K562 (cell line): ENCODE data around the gene ABHD16A. TPM values are rescaled to one million over a fixed set of nuclear protein-coding genes. Genes with fewer than 3 reads are reported as not detected.

ENCODE experiments used
- CBX5 ChIP-seq: IDR thresholded peaks from 2 replicates; pipeline ENCODE4 v1.6.1; 2014; ENCODE audit warnings: low read depth, borderline replicate concordance
- FIP1L1 ChIP-seq: fragments of 200-400 bp; formaldehyde crosslinking; IDR thresholded peaks from 2 replicates; pipeline ENCODE4 v1.6.1; 2018; ENCODE audit warnings: mild to moderate bottlenecking, low read depth, low read length; ENCODE audit not compliant: poor library complexity, severe bottlenecking
- FOSL1 ChIP-seq: fragments of 200-800 bp; sonication (Bioruptor generic); conservative IDR thresholded peaks from 2 replicates; pipeline ENCODE4 v1.6.1; 2016; ENCODE audit warnings: missing genetic modification characterization, missing compliant biosample characterization
- JUND ChIP-seq, 2 experiments: IDR thresholded peaks; 2 replicates in 1 of 2; 3 replicates in 1 of 2; pipeline ENCODE4 v1.6.1; 2011; ENCODE audit warnings: borderline replicate concordance in 2 of 2, low read depth in 2 of 2, low read length in 2 of 2, improper control_type of control experiment in 1 of 2, missing biosample characterization in 1 of 2, missing genetic modification characterization in 1 of 2, missing genetic modification reagents in 1 of 2
- MYC ChIP-seq, 2 experiments: fragments of 250-450 bp in 1 of 2; sonication (Bioruptor Pico) in 1 of 2; IDR thresholded peaks; 2 replicates each; pipeline versions ENCODE4 v1.5.1 to v1.6.1; 2012 to 2021; ENCODE audit warnings: low read depth in 2 of 2, borderline replicate concordance in 1 of 2, improper control_type of control experiment in 1 of 2, low read length in 1 of 2, mild to moderate bottlenecking in 1 of 2, moderate library complexity in 1 of 2
- NEUROD1 ChIP-seq: fragments of 150-350 bp; IDR thresholded peaks from 2 replicates; pipeline ENCODE4 v1.6.1; 2014; ENCODE audit warnings: borderline replicate concordance, low read length, low read depth; ENCODE audit not compliant: partially characterized antibody
- NFRKB ChIP-seq: fragments of 450-650 bp; IDR thresholded peaks from 2 replicates; pipeline ENCODE4 v1.6.1; 2016; ENCODE audit warnings: low read depth
- PTBP1 ChIP-seq: fragments of 200-400 bp; formaldehyde crosslinking; IDR thresholded peaks from 2 replicates; pipeline ENCODE4 v1.6.1; 2017; ENCODE audit warnings: low read depth, low read length
- SLC30A9 ChIP-seq: fragments of 250-450 bp; sonication (Bioruptor Pico); IDR thresholded peaks from 2 replicates; pipeline ENCODE4 v1.8.0; 2022; ENCODE audit warnings: mild to moderate bottlenecking, moderate library complexity
- SNIP1 ChIP-seq: fragments of 450-650 bp; IDR thresholded peaks from 2 replicates; pipeline ENCODE4 v1.7.1; 2017; ENCODE audit warnings: low read depth, mild to moderate bottlenecking
- TEAD2 ChIP-seq: fragments of 450-650 bp; IDR thresholded peaks from 2 replicates; pipeline ENCODE4 v1.6.1; 2016; ENCODE audit warnings: missing genetic modification characterization, control low read depth, missing compliant biosample characterization
- USF1 ChIP-seq: sonication (generic); formaldehyde crosslinking; IDR thresholded peaks from 2 replicates; pipeline ENCODE4 v1.9.0; 2022; ENCODE audit warnings: mild to moderate bottlenecking, missing genetic modification reagents
- ZBTB40 ChIP-seq, 2 experiments: fragments of 450-650 bp in 1 of 2; sonication (generic) in 1 of 2; formaldehyde crosslinking in 1 of 2; IDR thresholded peaks; 2 replicates each; pipeline versions ENCODE4 v1.7.1 to v1.9.0; 2016 to 2022; ENCODE audit warnings: inconsistent platforms in 1 of 2, mild to moderate bottlenecking in 1 of 2, missing genetic modification reagents in 1 of 2
- ZKSCAN8 ChIP-seq: fragments of 200-800 bp; sonication (Bioruptor generic); IDR thresholded peaks from 2 replicates; pipeline ENCODE4 v1.6.1; 2016; ENCODE audit warnings: missing genetic modification characterization, missing compliant biosample characterization
- ZNF165 ChIP-seq: fragments of 250-450 bp; sonication (Bioruptor Pico); IDR thresholded peaks from 2 replicates; pipeline ENCODE4 v1.4.0; 2020; ENCODE audit warnings: borderline replicate concordance
- polyA plus RNA-seq, 8 experiments: library from polyadenylated mRNA; depleted of rRNA in 4 of 8; stranded (reverse) in 5 of 8; unstranded in 3 of 8; fragments of >200 nt; fragmentation: Nextera tagmentation in 2 of 8; fragmentation: Illumina TruSeq in 1 of 8; extraction: Ambion mirVana in 2 of 8; extraction: Trizol in 1 of 8; gene quantifications; 2 replicates each; pipeline versions ENCODE4 v1.2.1 to v1.2.3, GENCODE V29; 2011 to 2014; ENCODE audit warnings: inconsistent platforms in 1 of 8, missing spikeins in 1 of 8
- total RNA-seq, 7 experiments: library from RNA; depleted of rRNA in 6 of 7; stranded (reverse); fragments of >200 nt in 6 of 7; fragmentation: Illumina TruSeq in 2 of 7; extraction: Trizol in 2 of 7; gene quantifications; 2 replicates each; pipeline versions ENCODE4 v1.2.1 to v1.2.3, GENCODE V29; 2011 to 2021; ENCODE audit warnings: low replicate concordance in 1 of 7

Gene ABHD16A
- total and polyA plus RNA-seq, 9 of the 15 experiments (the other 6 are each of a cell fraction or from before 2014, with no cell fraction given) = 25.8 to 120 (median 81.6) TPM

- TF ChIP-seq MYC (IDR thresholded peaks at IDR 0.05; ENCODE audit: low read depth, low read length) (no peak), MYC (CRISPR knock-in tag; IDR thresholded peaks at IDR 0.05; ENCODE audit: borderline replicate concordance, low read depth) (no peak), PTBP1 (no peak), USF1 (CRISPR knock-in tag) (0 out of 2 replicates have a peak, but pooled peaks have one; percentile 8), CBX5 (no peak), TEAD2 (tag) (no peak), FIP1L1 (peak; percentile 34), SNIP1 (no peak), ZKSCAN8 (CRISPR knock-in tag) (no peak), ZNF165 (CRISPR knock-in tag) (no peak), FOSL1 (tag) (no peak), NFRKB (no peak), SLC30A9 (CRISPR knock-in tag) (no peak), NEUROD1 (no peak), ZBTB40 (IDR thresholded peaks at IDR 0.05) (no peak), ZBTB40 (CRISPR knock-in tag; IDR thresholded peaks at IDR 0.05) (no peak), JUND (IDR thresholded peaks at IDR 0.05; ENCODE audit: borderline replicate concordance, low read depth, low read length) (no peak), JUND (tag; IDR thresholded peaks at IDR 0.05; ENCODE audit: borderline replicate concordance, low read depth, low read length) (no peak)
These were observed 20.3 kb upstream of the ABHD16A start, which contains the start of gene MPIG6B (continued) for GRCh38 chr6:31723245-31723979.
